ENCODE results near the gene PEBP1.

The PEBP1 gene

GRCh38 chr12:118107694-118108093 lies 28.2 kb upstream of the PEBP1 start:
- no peak for TF ChIP-seq FOXM1 (IDR thresholded peaks at IDR 0.05; ENCODE audit: borderline replicate concordance, low read depth)
- TF ChIP-seq TEAD4 (IDR thresholded peaks at IDR 0.05) = no peak
- no peak for TF ChIP-seq MAX (IDR thresholded peaks at IDR 0.05)
- no peak for TF ChIP-seq RAD21 (IDR thresholded peaks at IDR 0.05; ENCODE audit: low read depth)

GRCh38 chr12:118109088-118109487 lies 26.8 kb upstream of the PEBP1 start:
- peak; percentile 70 for TF ChIP-seq REST (IDR thresholded peaks at IDR 0.05; ENCODE audit: low read depth)
- TF ChIP-seq MAX (IDR thresholded peaks at IDR 0.05) = no peak

GRCh38 chr12:118119449-118119879 lies 16.5 kb upstream of the PEBP1 start:
- TF ChIP-seq TEAD4 (IDR thresholded peaks at IDR 0.05) = no peak
- TF ChIP-seq REST (IDR thresholded peaks at IDR 0.05; ENCODE audit: low read depth) = no peak
- TF ChIP-seq EP300 (IDR thresholded peaks at IDR 0.05; ENCODE audit: borderline replicate concordance) = no peak
- TF ChIP-seq NFIC (IDR thresholded peaks at IDR 0.05) = no peak
- TF ChIP-seq USF1 (IDR thresholded peaks at IDR 0.05) = no peak
- TF ChIP-seq ZBTB7A (IDR thresholded peaks at IDR 0.05; ENCODE audit: low read depth) = no peak
- no peak for TF ChIP-seq YY1 (IDR thresholded peaks at IDR 0.05; ENCODE audit: low read depth)
- no peak for TF ChIP-seq MAX (IDR thresholded peaks at IDR 0.05)
- TF ChIP-seq RAD21 (IDR thresholded peaks at IDR 0.05; ENCODE audit: low read depth) = no peak
- no peak for TF ChIP-seq CREB1 (IDR thresholded peaks at IDR 0.05; ENCODE audit: low read depth)

- TF ChIP-seq YY1 (IDR thresholded peaks at IDR 0.05; ENCODE audit: low read depth) = no peak
- TF ChIP-seq RAD21 (IDR thresholded peaks at IDR 0.05; ENCODE audit: low read depth) = peak; percentile 61
Measured at GRCh38 chr12:118120579-118121363, 15.2 kb upstream of the PEBP1 start.

GRCh38 chr12:118122264-118122663 lies 13.7 kb upstream of the PEBP1 start:
- TF ChIP-seq USF1 (IDR thresholded peaks at IDR 0.05) = no peak
- no peak for TF ChIP-seq NFIC (IDR thresholded peaks at IDR 0.05)
- no peak for TF ChIP-seq CEBPB (IDR thresholded peaks at IDR 0.05)
- no peak for TF ChIP-seq CREB1 (IDR thresholded peaks at IDR 0.05; ENCODE audit: low read depth)
- TF ChIP-seq EGR1 (IDR thresholded peaks at IDR 0.05) = no peak
- TF ChIP-seq FOXM1 (IDR thresholded peaks at IDR 0.05; ENCODE audit: borderline replicate concordance, low read depth) = no peak
- TF ChIP-seq RAD21 (IDR thresholded peaks at IDR 0.05; ENCODE audit: low read depth) = no peak

GRCh38 chr12:118124333-118124874 lies 11.5 kb upstream of the PEBP1 start:
- TF ChIP-seq FOXM1 (IDR thresholded peaks at IDR 0.05; ENCODE audit: borderline replicate concordance, low read depth) (no peak), YY1 (IDR thresholded peaks at IDR 0.05; ENCODE audit: low read depth) (no peak), ZBTB7A (IDR thresholded peaks at IDR 0.05; ENCODE audit: low read depth) (no peak), EGR1 (IDR thresholded peaks at IDR 0.05) (no peak), MAX (IDR thresholded peaks at IDR 0.05) (no peak), REST (IDR thresholded peaks at IDR 0.05; ENCODE audit: low read depth) (no peak), TAF1 (IDR thresholded peaks at IDR 0.05; ENCODE audit: low read depth) (no peak), TEAD4 (IDR thresholded peaks at IDR 0.05) (no peak), RAD21 (IDR thresholded peaks at IDR 0.05; ENCODE audit: low read depth) (no peak), NFIC (IDR thresholded peaks at IDR 0.05) (no peak), USF1 (IDR thresholded peaks at IDR 0.05) (no peak), EP300 (IDR thresholded peaks at IDR 0.05; ENCODE audit: borderline replicate concordance) (no peak), CEBPB (IDR thresholded peaks at IDR 0.05) (no peak), TCF12 (IDR thresholded peaks at IDR 0.05; ENCODE audit: low read depth) (no peak), CREB1 (IDR thresholded peaks at IDR 0.05; ENCODE audit: low read depth) (no peak)

Data from Ishikawa (cell line).